H1 (cell line): ENCODE results near the gene FRMD3. TPM values are rescaled to one million over a fixed set of nuclear protein-coding genes. Genes with fewer than 3 reads are reported as not detected.

Experiments
- CTCF ChIA-PET: fragments of 300-600 bp; sonication (Branson Sonifier 250); formaldehyde crosslinking; loops from one replicate; lab custom pipeline; 2021; ENCODE audit not compliant: partially characterized antibody; lab: Charles Lee
- POLR2A ChIA-PET: fragments of 300-600 bp; sonication (Branson Sonifier 250); formaldehyde crosslinking; loops from one replicate; lab custom pipeline; 2021; ENCODE audit warnings: inconsistent platforms; ENCODE audit not compliant: partially characterized antibody; lab: Charles Lee
- DNase-seq, 2 experiments: peaks; one replicate each; pipeline versions ENCODE4 v3.0.0 to v3.0.0-alpha.2; 2010 to 2022; ENCODE audit warnings: low spot score in 2 of 2, low read depth in 1 of 2, mixed read lengths in 1 of 2
- FAIRE-seq: peaks from 2 replicates; lab custom pipeline; 2011; peaks lifted over from hg19 to GRCh38; lab: Jason Lieb, UNC
- H2AFZ ChIP-seq: 2 replicates; pipeline ENCODE4 v1.8.1; 2012; ENCODE audit warnings: low read length, inconsistent platforms
- H2AK5ac ChIP-seq: 2 replicates; pipeline ENCODE4 v1.6.1; 2013; ENCODE audit warnings: low read depth, low read length
- H2BK120ac ChIP-seq: replicated peaks from 2 replicates; pipeline ENCODE3; 2013; ENCODE audit warnings: low read depth, low read length, inconsistent platforms
- H2BK12ac ChIP-seq: 2 replicates; pipeline ENCODE4 v1.6.1; 2013; ENCODE audit warnings: low read depth, low read length
- H2BK15ac ChIP-seq: 2 replicates; pipeline ENCODE4 v1.6.1; 2013; ENCODE audit warnings: low read length
- H2BK20ac ChIP-seq: 2 replicates; pipeline ENCODE4 v1.6.1; 2013; ENCODE audit warnings: low read length
- H2BK5ac ChIP-seq: 2 replicates; pipeline ENCODE4 v1.6.1; 2013; ENCODE audit warnings: low read depth, low read length
- H3K14ac ChIP-seq: 2 replicates; pipeline ENCODE4 v1.6.1; 2013; ENCODE audit warnings: inconsistent platforms; ENCODE audit not compliant: insufficient read length
- H3K18ac ChIP-seq: 2 replicates; pipeline ENCODE4 v1.6.1; 2013; ENCODE audit warnings: low read length; ENCODE audit errors: extremely low read depth
- H3K23ac ChIP-seq: 2 replicates; pipeline ENCODE4 v1.6.1; 2013; ENCODE audit warnings: inconsistent platforms; ENCODE audit not compliant: insufficient read length
- H3K23me2 ChIP-seq: 2 replicates; pipeline ENCODE4 v1.6.1; 2013; ENCODE audit warnings: low read depth, low read length
- H3K27ac ChIP-seq: 2 replicates; pipeline ENCODE4 v1.6.1; 2011; ENCODE audit warnings: low read depth, low read length, inconsistent platforms
- H3K27me3 ChIP-seq, 4 experiments: replicated peaks in 1 of 4; 1 replicate in 1 of 4; 2 replicates in 3 of 4; pipeline versions ENCODE4 v1.6.1 to v1.8.1; 2011 to 2013; ENCODE audit warnings: low read length in 3 of 4, mild to moderate bottlenecking in 3 of 4, inconsistent platforms in 2 of 4, mixed read lengths in 2 of 4, moderate library complexity in 1 of 4; ENCODE audit not compliant: control insufficient read depth in 3 of 4, insufficient read depth in 3 of 4; ENCODE audit errors: extremely low read depth in 1 of 4
- H3K36me3 ChIP-seq, 4 experiments: 2 replicates each; pipeline versions ENCODE4 v1.6.1 to v1.8.1; 2011 to 2013; ENCODE audit warnings: mild to moderate bottlenecking in 4 of 4, low read length in 3 of 4, moderate library complexity in 2 of 4, control low read depth in 1 of 4, inconsistent platforms in 1 of 4; ENCODE audit not compliant: insufficient read depth in 4 of 4, control insufficient read depth in 2 of 4
- H3K4ac ChIP-seq: replicated peaks from 2 replicates; pipeline ENCODE3; 2013; ENCODE audit warnings: low read length, low read depth, mixed read lengths, inconsistent platforms; ENCODE audit not compliant: insufficient read length
- H3K4me1 ChIP-seq, 4 experiments: replicated peaks in 1 of 4; 1 replicate in 1 of 4; 2 replicates in 3 of 4; pipeline versions ENCODE4 v1.6.1 to v1.8.1; 2011 to 2013; ENCODE audit warnings: low read length in 3 of 4, inconsistent platforms in 2 of 4, mixed read lengths in 1 of 4; ENCODE audit not compliant: insufficient read depth in 4 of 4, control insufficient read depth in 3 of 4
- H3K4me2 ChIP-seq, 2 experiments: 2 replicates each; pipeline versions ENCODE4 v1.6.1 to v1.8.1; 2011 to 2013; ENCODE audit warnings: low read depth in 2 of 2, low read length in 2 of 2, control low read depth in 1 of 2, inconsistent platforms in 1 of 2, mild to moderate bottlenecking in 1 of 2; ENCODE audit not compliant: insufficient read depth in 1 of 2
- H3K4me3 ChIP-seq, 4 experiments: fragments of 200-600, 300-600 bp in 1 of 4; sonication (generic), shearing (Covaris generic), sonication (Bioruptor Twin) in 1 of 4; 2 replicates each; pipeline versions ENCODE4 v1.5.1 to v1.8.1; 2011 to 2016; ENCODE audit warnings: low read length in 4 of 4, low read depth in 3 of 4, control low read depth in 2 of 4, inconsistent platforms in 2 of 4, mild to moderate bottlenecking in 2 of 4, mixed read lengths in 1 of 4, moderate library complexity in 1 of 4; ENCODE audit not compliant: insufficient read depth in 2 of 4; ENCODE audit errors: extremely low read depth in 1 of 4
- H3K56ac ChIP-seq: replicated peaks from 2 replicates; pipeline ENCODE3; 2013; ENCODE audit warnings: low read depth, mild to moderate bottlenecking, mixed read lengths, low read length, inconsistent platforms; ENCODE audit not compliant: insufficient read length
- H3K79me1 ChIP-seq: 2 replicates; pipeline ENCODE4 v1.6.1; 2013; ENCODE audit warnings: low read depth, low read length, control low read depth
- H3K79me2 ChIP-seq, 2 experiments: 2 replicates each; pipeline versions ENCODE4 v1.6.1 to v1.8.1; 2012 to 2013; ENCODE audit warnings: low read length in 2 of 2, mild to moderate bottlenecking in 2 of 2, inconsistent platforms in 1 of 2; ENCODE audit not compliant: insufficient read depth in 2 of 2, control insufficient read depth in 1 of 2
- H3K9ac ChIP-seq, 4 experiments: replicated peaks in 1 of 4; 1 replicate in 1 of 4; 2 replicates in 3 of 4; pipeline versions ENCODE4 v1.6.1 to v1.8.1; 2011 to 2013; ENCODE audit warnings: low read depth in 3 of 4, low read length in 3 of 4, control low read depth in 2 of 4, mild to moderate bottlenecking in 2 of 4, moderate library complexity in 2 of 4, inconsistent platforms in 1 of 4; ENCODE audit errors: extremely low read depth in 1 of 4
- H3K9me3 ChIP-seq, 2 experiments: 2 replicates each; pipeline versions ENCODE4 v1.6.1 to v1.8.1; 2012 to 2013; ENCODE audit warnings: mild to moderate bottlenecking in 2 of 2, moderate library complexity in 2 of 2, control low read depth in 1 of 2, inconsistent platforms in 1 of 2, low read depth in 1 of 2, low read length in 1 of 2, mixed read lengths in 1 of 2; ENCODE audit not compliant: insufficient read depth in 2 of 2
- H4K20me1 ChIP-seq, 2 experiments: replicated peaks in 1 of 2; 2 replicates each; pipeline versions ENCODE3 to v1.8.1; 2011 to 2013; ENCODE audit warnings: inconsistent platforms in 2 of 2, low read length in 2 of 2, mild to moderate bottlenecking in 1 of 2; ENCODE audit not compliant: insufficient read depth in 2 of 2, control insufficient read depth in 1 of 2
- H4K5ac ChIP-seq: 2 replicates; pipeline ENCODE4 v1.6.1; 2013; ENCODE audit warnings: low read length, low read depth, mixed read lengths, inconsistent platforms; ENCODE audit not compliant: insufficient read length
- H4K8ac ChIP-seq: 2 replicates; pipeline ENCODE4 v1.8.0; 2013; ENCODE audit warnings: mild to moderate bottlenecking, moderate library complexity, low read length, inconsistent platforms; ENCODE audit not compliant: insufficient read depth; ENCODE audit errors: extremely low read depth
- H4K91ac ChIP-seq: replicated peaks from 2 replicates; pipeline ENCODE3; 2013; ENCODE audit warnings: low read length, mixed read lengths, inconsistent platforms; ENCODE audit not compliant: insufficient read length
- BRCA1 ChIP-seq: IDR thresholded peaks from 2 replicates; pipeline ENCODE4 v1.6.1; 2012; ENCODE audit warnings: low read depth, low read length, improper control_type of control experiment
- CTBP2 ChIP-seq: IDR thresholded peaks from 2 replicates; pipeline ENCODE4 v1.7.0; 2011; ENCODE audit warnings: borderline replicate concordance, mild to moderate bottlenecking, moderate library complexity, mixed read lengths, low read length; ENCODE audit not compliant: insufficient read depth, insufficient read length
- E2F6 ChIP-seq: IDR thresholded peaks from 2 replicates; pipeline ENCODE4 v1.6.1; 2012; ENCODE audit warnings: inconsistent platforms
- EP300 ChIP-seq, 2 experiments: IDR thresholded peaks; 1 replicate in 1 of 2; 2 replicates in 1 of 2; pipeline ENCODE4 v1.6.1; 2011 to 2012; ENCODE audit warnings: low read depth in 2 of 2, low read length in 2 of 2, mild to moderate bottlenecking in 2 of 2, borderline replicate concordance in 1 of 2, inconsistent platforms in 1 of 2, moderate library complexity in 1 of 2
- FOSL1 ChIP-seq: IDR thresholded peaks from 2 replicates; pipeline ENCODE4 v1.6.1; 2011; ENCODE audit warnings: mild to moderate bottlenecking, low read depth, low read length, moderate library complexity; ENCODE audit not compliant: insufficient read depth
- HDAC2 ChIP-seq, 2 experiments: fragments of 300-600 bp in 1 of 2; sonication (generic) in 1 of 2; IDR thresholded peaks; 2 replicates each; pipeline ENCODE4 v1.6.1; 2011 to 2012; ENCODE audit warnings: low read depth in 2 of 2, low read length in 2 of 2, mild to moderate bottlenecking in 2 of 2, moderate library complexity in 2 of 2, borderline replicate concordance in 1 of 2, inconsistent platforms in 1 of 2
- JUN ChIP-seq: IDR thresholded peaks from 2 replicates; pipeline ENCODE4 v1.6.1; 2011; ENCODE audit warnings: low read depth, mild to moderate bottlenecking, improper control_type of control experiment, low read length
- KDM1A ChIP-seq: fragments of 200-600, 300-600 bp; sonication (generic); IDR thresholded peaks from 2 replicates; pipeline ENCODE4 v1.7.1; 2016; ENCODE audit warnings: mild to moderate bottlenecking, low read length, borderline replicate concordance
- KDM5A ChIP-seq: fragments of 200-600 bp; IDR thresholded peaks from 2 replicates; pipeline ENCODE4 v1.7.1; 2012; ENCODE audit warnings: mild to moderate bottlenecking, low read length, inconsistent platforms, mixed read lengths
- POLR2A ChIP-seq, 2 experiments: IDR thresholded peaks; 1 replicate in 1 of 2; 2 replicates in 1 of 2; pipeline ENCODE4 v1.6.1; 2011; ENCODE audit warnings: low read depth in 2 of 2, low read length in 2 of 2, mild to moderate bottlenecking in 2 of 2; ENCODE audit errors: control extremely low read depth in 1 of 2
- POLR2AphosphoS5 ChIP-seq: IDR thresholded peaks from 2 replicates; pipeline ENCODE4 v1.6.1; 2011; ENCODE audit warnings: low read depth, low read length
- RXRA ChIP-seq: IDR thresholded peaks from 2 replicates; pipeline ENCODE4 v1.6.1; 2011; ENCODE audit warnings: low read depth, mild to moderate bottlenecking, low read length, moderate library complexity; ENCODE audit not compliant: insufficient read depth
- SP2 ChIP-seq: IDR thresholded peaks from 2 replicates; pipeline ENCODE4 v1.6.1; 2012; ENCODE audit warnings: mild to moderate bottlenecking, low read length, inconsistent platforms
- SP4 ChIP-seq: IDR thresholded peaks from 2 replicates; pipeline ENCODE4 v1.6.1; 2012; ENCODE audit warnings: low read length, inconsistent platforms
- WGBS, 2 experiments: shearing (Covaris generic) in 1 of 2; methylation state at CpG; one replicate each; pipeline versions ENCODE4 v1.1.6 to v1.1.7; 2013 to 2015; ENCODE audit warnings: low lambda C conversion rate in 2 of 2, mixed read lengths in 2 of 2, inconsistent platforms in 1 of 2, low coverage in 1 of 2, missing lambda C conversion rate in 1 of 2; ENCODE audit not compliant: insufficient replicate concordance in 2 of 2, insufficient coverage in 1 of 2, insufficient read length in 1 of 2; ENCODE audit errors: extremely low coverage in 1 of 2, missing lambda C conversion rate in 1 of 2; 5-methylcytosine and 5-hydroxymethylcytosine counted together
- polyA plus RNA-seq, 7 experiments: library from polyadenylated mRNA; depleted of rRNA in 3 of 7; stranded (reverse) in 5 of 7; unstranded in 2 of 7; fragments of >200 nt in 5 of 7; fragments of 200-250 nt in 2 of 7; gene quantifications; 1 replicate in 5 of 7; 2 replicates in 1 of 7; 4 replicates in 1 of 7; pipeline versions ENCODE4 v1.2.1 to v1.2.3, GENCODE V29; 2011 to 2013; ENCODE audit warnings: missing spikeins in 2 of 7, mixed read lengths in 2 of 7
- total RNA-seq: library from RNA; stranded (reverse); fragmentation: NEBNext Ultra II Directional; extraction: Animal tissue kit (Norgen Biotek cat#: 25700); gene quantifications from 2 replicates; pipeline ENCODE4 v1.2.1, GENCODE V29; 2021

FRMD3 gene
- total and polyA plus RNA-seq, 2 of the 8 experiments (the other 6 are each of a cell fraction or from before 2014, with no cell fraction given), result 0.15 to 1.4 TPM

- Histone ChIP-seq H3K4me3 (no peak overlapping the region), H3K56ac (no peak overlapping the region), H2BK120ac (no peak overlapping the region), H3K14ac (no peak overlapping the region), H2BK15ac (no peak overlapping the region), H4K20me1 (no peaks in the 10 kb centered on the region), H2BK12ac (no peak overlapping the region), H3K9ac (no peak overlapping the region), H3K27me3 (no peaks in the 10 kb centered on the region), H4K91ac (no peak overlapping the region), H3K27ac (no peak overlapping the region), H3K79me2 (no peaks in the 10 kb centered on the region), H2AK5ac (no peak overlapping the region), H2BK20ac (no peak overlapping the region), H3K4ac (no peak overlapping the region), H3K79me1 (no peaks in the 10 kb centered on the region), H2BK5ac (no peak overlapping the region), H3K4me1 (no peaks in the 10 kb centered on the region; a peak in 1 of 7 replicates), H3K9me3 (no peaks in the 10 kb centered on the region), H2AFZ (no peak overlapping the region), H3K23me2 (no peaks in the 10 kb centered on the region), H4K8ac (no peak overlapping the region), H4K5ac (no peak overlapping the region), H3K18ac (no peak overlapping the region), H3K23ac (no peak overlapping the region), H3K4me2 (no peak overlapping the region), H3K36me3 (no peaks in the 10 kb centered on the region)
- CTCF ChIA-PET, result interaction anchor here (0.9 kb wide), 1 partner anchor 185 kb away, joined by 3 read pairs; no protein-coding TSS in a partner anchor
- WGBS, 2 experiments, result 93% methylated on average over 3 of the region's 3 CpGs; no CpG with 5 or more reads in 1 of the 2 experiments
- FAIRE-seq (no peak), DNase-seq (no peak)
- POLR2A ChIA-PET, result no interaction called here
- TF ChIP-seq EP300 (IDR thresholded peaks at IDR 0.05; ENCODE audit: borderline replicate concordance in 1 of 2, low read depth in 2 of 2, low read length in 2 of 2), result no peak
- no peak for TF ChIP-seq HDAC2 (IDR thresholded peaks at IDR 0.05; ENCODE audit: borderline replicate concordance in 1 of 2, low read depth in 2 of 2, low read length in 2 of 2)
- no peak for TF ChIP-seq FOSL1
- TF ChIP-seq CTBP2, result no peak
- TF ChIP-seq KDM1A, result no peak
- TF ChIP-seq KDM5A, result no peak
- no peak for TF ChIP-seq SP2
- no peak for TF ChIP-seq POLR2A (IDR thresholded peaks at IDR 0.05; ENCODE audit: control extremely low read depth in 1 of 2, low read depth in 2 of 2, low read length in 2 of 2)
- no peak for TF ChIP-seq POLR2AphosphoS5
- no peak for TF ChIP-seq RXRA
- no peak for TF ChIP-seq E2F6
- TF ChIP-seq BRCA1, result no peak
- no peak for TF ChIP-seq SP4
- no peak for TF ChIP-seq JUN
Measured at GRCh38 chr9:83359039-83359438, 179.2 kb downstream of the FRMD3 start.
